K562 (cell line): ENCODE results near the gene CBY2. TPM values are rescaled to one million over a fixed set of nuclear protein-coding genes. Genes with fewer than 3 reads are reported as not detected.

Experiments
- ATAC-seq: fragments of 200-7000 bp; cut with Tn5 transposase; 3 replicates; pipeline ENCODE4 v1.9.1; 2020; ENCODE audit warnings: moderate library complexity
- BruUV-seq: library from RNA; stranded (reverse); fragments of 400-500 nt; replicated peaks from 2 replicates; lab custom pipeline; 2021; lab: Mats Ljungman, UMichigan
- CTCF ChIA-PET: fragments of 300-600 bp; formaldehyde crosslinking; extraction: SDS; loops from one replicate; lab custom pipeline; 2021; ENCODE audit warnings: low intra/inter-chr PET ratio; lab: Yijun Ruan, JAX
- POLR2A ChIA-PET: fragments of 300-600, 350-650 bp; sonication (Branson Sonifier 250); formaldehyde crosslinking; extraction: SDS; loops from one replicate; lab custom pipeline; 2021; ENCODE audit warnings: antibody characterized with exemption, inconsistent platforms; lab: Yijun Ruan, JAX
- DNase-seq, 4 experiments: peaks; one replicate each; pipeline versions ENCODE4 v3.0.0 to v3.0.0-alpha.2; 2011 to 2018; ENCODE audit warnings: low spot score in 3 of 4, mixed read lengths in 3 of 4; ENCODE audit errors: extremely low read depth in 1 of 4
- FAIRE-seq: peaks from 2 replicates; lab custom pipeline; 2011; peaks lifted over from hg19 to GRCh38; lab: Jason Lieb, UNC
- H2AFZ ChIP-seq: 2 replicates; pipeline ENCODE4 v1.6.0; 2011; ENCODE audit warnings: low read depth, low read length, control low read depth, inconsistent platforms
- H3K27ac ChIP-seq: fragments of 200-600 bp; 3 replicates; pipeline ENCODE4 v1.8.0; 2011; ENCODE audit warnings: low read depth, mild to moderate bottlenecking, control low read depth, inconsistent platforms, low read length, moderate library complexity, mixed read lengths; ENCODE audit errors: extremely low read depth
- H3K27me3 ChIP-seq, 2 experiments: fragments of 300-600 bp in 1 of 2; 2 replicates in 1 of 2; 3 replicates in 1 of 2; pipeline versions ENCODE4 v1.6.0 to v1.8.0; 2011; ENCODE audit warnings: inconsistent platforms in 2 of 2, low read length in 2 of 2, mild to moderate bottlenecking in 1 of 2, mixed read lengths in 1 of 2, moderate library complexity in 1 of 2; ENCODE audit not compliant: control insufficient read depth in 2 of 2, insufficient read depth in 2 of 2
- H3K36me3 ChIP-seq: fragments of 300-600 bp; 3 replicates; pipeline ENCODE4 v1.8.0; 2011; ENCODE audit warnings: mild to moderate bottlenecking, low read length, inconsistent platforms; ENCODE audit not compliant: control insufficient read depth, insufficient read depth
- H3K4me1 ChIP-seq, 2 experiments: fragments of 200-600 bp in 1 of 2; replicated peaks in 1 of 2; 2 replicates in 1 of 2; 3 replicates in 1 of 2; pipeline versions ENCODE4 v1.5.1 to v1.8.0; 2011; ENCODE audit warnings: inconsistent platforms in 2 of 2, low read length in 2 of 2, mild to moderate bottlenecking in 1 of 2, mixed read lengths in 1 of 2, moderate library complexity in 1 of 2; ENCODE audit not compliant: control insufficient read depth in 2 of 2, insufficient read depth in 2 of 2
- H3K4me2 ChIP-seq: 2 replicates; pipeline ENCODE4 v1.6.1; 2011; ENCODE audit warnings: low read length, control low read depth, inconsistent platforms, mixed read lengths; ENCODE audit not compliant: insufficient read depth
- H3K4me3 ChIP-seq: fragments of 200-600 bp; sonication (generic), shearing (Covaris generic); 2 replicates; pipeline ENCODE4 v1.5.1; 2016; ENCODE audit warnings: control low read depth, inconsistent platforms
- H3K79me2 ChIP-seq: fragments of 200-600 bp; 3 replicates; pipeline ENCODE4 v1.8.0; 2011; ENCODE audit warnings: low read length, inconsistent platforms; ENCODE audit not compliant: control insufficient read depth, insufficient read depth
- H3K9ac ChIP-seq, 2 experiments: 2 replicates each; pipeline versions ENCODE4 v1.6.0 to v1.6.1; 2011; ENCODE audit warnings: low read depth in 2 of 2, low read length in 2 of 2, control low read depth in 1 of 2, inconsistent platforms in 1 of 2, mild to moderate bottlenecking in 1 of 2, mixed read lengths in 1 of 2; ENCODE audit not compliant: insufficient read depth in 1 of 2
- H3K9me1 ChIP-seq: one replicate; pipeline ENCODE4 v1.6.0; 2011; ENCODE audit warnings: inconsistent platforms, mild to moderate bottlenecking, low read length, moderate library complexity; ENCODE audit not compliant: control insufficient read depth, insufficient read depth
- H3K9me3 ChIP-seq: replicated peaks from 2 replicates; pipeline ENCODE4 v1.5.1; 2011; ENCODE audit warnings: low read depth, low read length, inconsistent platforms; ENCODE audit not compliant: control insufficient read depth, insufficient read depth
- H4K20me1 ChIP-seq: replicated peaks from 2 replicates; pipeline ENCODE4 v1.6.1; 2011; ENCODE audit warnings: low read length, inconsistent platforms, mixed read lengths; ENCODE audit not compliant: control insufficient read depth, insufficient read depth
- CEBPB ChIP-seq: fragments of 450-650 bp; IDR thresholded peaks from 2 replicates; pipeline ENCODE4 v1.6.1; 2016; ENCODE audit warnings: missing genetic modification characterization, missing compliant biosample characterization
- DACH1 ChIP-seq: fragments of 450-650 bp; IDR thresholded peaks from 2 replicates; pipeline ENCODE4 v1.6.1; 2018; ENCODE audit not compliant: partially characterized antibody
- ERF ChIP-seq: fragments of 450-650 bp; formaldehyde crosslinking; IDR thresholded peaks from 2 replicates; pipeline ENCODE4 v1.4.0; 2020; ENCODE audit warnings: mild to moderate bottlenecking, mixed read lengths
- ESRRA ChIP-seq: fragments of 450-650 bp; IDR thresholded peaks from 2 replicates; pipeline ENCODE4 v1.6.1; 2014; ENCODE audit warnings: low read depth, mild to moderate bottlenecking, moderate library complexity, borderline replicate concordance
- FOXA3 ChIP-seq, 2 experiments: fragments of 450-650 bp in 1 of 2; sonication (generic) in 1 of 2; formaldehyde crosslinking; IDR thresholded peaks in 1 of 2; conservative IDR thresholded peaks in 1 of 2; 2 replicates each; pipeline versions ENCODE4 v1.4.0 to v1.8.0; 2020 to 2022; ENCODE audit warnings: mild to moderate bottlenecking in 2 of 2, missing genetic modification reagents in 1 of 2
- FOXK2 ChIP-seq, 2 experiments: fragments of 450-650 bp; IDR thresholded peaks in 1 of 2; conservative IDR thresholded peaks in 1 of 2; 2 replicates each; pipeline ENCODE4 v1.6.1; 2016; ENCODE audit warnings: low read depth in 2 of 2, mild to moderate bottlenecking in 1 of 2
- FOXP1 ChIP-seq: sonication (generic); formaldehyde crosslinking; IDR thresholded peaks from 2 replicates; pipeline ENCODE4 v1.8.0; 2022; ENCODE audit warnings: mild to moderate bottlenecking, missing genetic modification reagents
- HMGXB4 ChIP-seq: sonication (generic); formaldehyde crosslinking; IDR thresholded peaks from 2 replicates; pipeline ENCODE4 v1.8.1; 2023; ENCODE audit warnings: mild to moderate bottlenecking, missing genetic modification reagents
- HNRNPUL1 ChIP-seq: fragments of 200-400 bp; formaldehyde crosslinking; IDR thresholded peaks from 2 replicates; pipeline ENCODE4 v1.6.1; 2017; ENCODE audit warnings: low read length
- KLF1 ChIP-seq: fragments of 450-650 bp; IDR thresholded peaks from 2 replicates; pipeline ENCODE4 v1.6.1; 2016; ENCODE audit warnings: missing genetic modification characterization, missing compliant biosample characterization
- MEIS2 ChIP-seq: fragments of 450-650 bp; IDR thresholded peaks from 2 replicates; pipeline ENCODE4 v1.6.1; 2014; ENCODE audit warnings: mild to moderate bottlenecking; ENCODE audit not compliant: partially characterized antibody
- PCBP2 ChIP-seq: fragments of 200-400 bp; formaldehyde crosslinking; IDR thresholded peaks from 2 replicates; pipeline ENCODE4 v1.6.1; 2018; ENCODE audit warnings: low read length, low read depth, mild to moderate bottlenecking, moderate library complexity; ENCODE audit not compliant: poor library complexity, severe bottlenecking
- TRIM24 ChIP-seq, 2 experiments: fragments of 450-650 bp; IDR thresholded peaks; 2 replicates each; pipeline ENCODE4 v1.6.1; 2016
- ZKSCAN8 ChIP-seq: fragments of 200-800 bp; sonication (Bioruptor generic); IDR thresholded peaks from 2 replicates; pipeline ENCODE4 v1.6.1; 2016; ENCODE audit warnings: missing genetic modification characterization, missing compliant biosample characterization
- ZNF444 ChIP-seq: fragments of 250-450 bp; sonication (Bioruptor Pico); IDR thresholded peaks from 2 replicates; pipeline ENCODE4 v1.4.0; 2020; ENCODE audit warnings: mild to moderate bottlenecking, moderate library complexity
- WGBS: fragments of 100-300 bp; shearing (Covaris generic); methylation state at CpG from one replicate; pipeline ENCODE4 v1.1.6; 2016; ENCODE audit warnings: low coverage, mixed read lengths; ENCODE audit not compliant: insufficient coverage; ENCODE audit errors: missing lambda C conversion rate; 5-methylcytosine and 5-hydroxymethylcytosine counted together
- in situ Hi-C: fragments of 300-500 bp; cut with MboI; formaldehyde crosslinking; loops from 4 replicates; pipeline ENCODE4 v1.15.0; 2018; ENCODE audit warnings: inconsistent platforms, mixed read lengths
- intact Hi-C: fragments of 100-400 bp; cut with micrococcal nuclease; formaldehyde crosslinking; loops from 2 replicates; pipeline ENCODE4 v1.14.2; 2022
- polyA plus RNA-seq, 8 experiments: library from polyadenylated mRNA; depleted of rRNA in 4 of 8; stranded (reverse) in 5 of 8; unstranded in 3 of 8; fragments of >200 nt; fragmentation: Nextera tagmentation in 2 of 8; fragmentation: Illumina TruSeq in 1 of 8; extraction: Ambion mirVana in 2 of 8; extraction: Trizol in 1 of 8; gene quantifications; 2 replicates each; pipeline versions ENCODE4 v1.2.1 to v1.2.3, GENCODE V29; 2011 to 2014; ENCODE audit warnings: inconsistent platforms in 1 of 8, missing spikeins in 1 of 8
- total RNA-seq, 7 experiments: library from RNA; depleted of rRNA in 6 of 7; stranded (reverse); fragments of >200 nt in 6 of 7; fragmentation: Illumina TruSeq in 2 of 7; extraction: Trizol in 2 of 7; gene quantifications; 2 replicates each; pipeline versions ENCODE4 v1.2.1 to v1.2.3, GENCODE V29; 2011 to 2021; ENCODE audit warnings: low replicate concordance in 1 of 7
- TF ChIP-seq, protein P1 (sequence below): sonication (generic); formaldehyde crosslinking; IDR thresholded peaks from 2 replicates; pipeline ENCODE4 v1.8.1; 2023; ENCODE audit warnings: missing genetic modification reagents, mild to moderate bottlenecking, borderline replicate concordance

The CBY2 gene
- total and polyA plus RNA-seq, 9 of the 15 experiments (the other 6 are each of a cell fraction or from before 2014, with no cell fraction given) = 0.09 TPM; not detected in 8

- no TSS peak for BruUV-seq
- H3K27me3 ChIP-seq = peaks cover 0 to 15% of the 10 kb centered on the region in 2 experiments; a peak in 2 of 5 replicates
- TF ChIP-seq FOXA3 (CRISPR knock-in tag; conservative IDR thresholded peaks at IDR 0.05 in 1 of 2, IDR thresholded peaks at IDR 0.05 in 1 of 2) (peak in 1 of 2 experiments; percentile 76; a peak in 2 of 4 replicates), KLF1 (tag) (no peak), ZKSCAN8 (no peak), ZNF444 (no peak), HNRNPUL1 (no peak), FOXP1 (CRISPR knock-in tag) (no peak), HMGXB4 (CRISPR knock-in tag) (no peak), CEBPB (tag) (no peak), MEIS2 (peak; percentile 88), PCBP2 (no peak), DACH1 (no peak), ESRRA (no peak), FOXK2 (conservative IDR thresholded peaks at IDR 0.05 in 1 of 2, IDR thresholded peaks at IDR 0.05 in 1 of 2; ENCODE audit: low read depth in 2 of 2) (peak; percentile 28 to 38; a peak in 1 of 4 replicates), TRIM24 (IDR thresholded peaks at IDR 0.05) (no peak), ERF (no peak)
- TF ChIP-seq, protein P1, sequence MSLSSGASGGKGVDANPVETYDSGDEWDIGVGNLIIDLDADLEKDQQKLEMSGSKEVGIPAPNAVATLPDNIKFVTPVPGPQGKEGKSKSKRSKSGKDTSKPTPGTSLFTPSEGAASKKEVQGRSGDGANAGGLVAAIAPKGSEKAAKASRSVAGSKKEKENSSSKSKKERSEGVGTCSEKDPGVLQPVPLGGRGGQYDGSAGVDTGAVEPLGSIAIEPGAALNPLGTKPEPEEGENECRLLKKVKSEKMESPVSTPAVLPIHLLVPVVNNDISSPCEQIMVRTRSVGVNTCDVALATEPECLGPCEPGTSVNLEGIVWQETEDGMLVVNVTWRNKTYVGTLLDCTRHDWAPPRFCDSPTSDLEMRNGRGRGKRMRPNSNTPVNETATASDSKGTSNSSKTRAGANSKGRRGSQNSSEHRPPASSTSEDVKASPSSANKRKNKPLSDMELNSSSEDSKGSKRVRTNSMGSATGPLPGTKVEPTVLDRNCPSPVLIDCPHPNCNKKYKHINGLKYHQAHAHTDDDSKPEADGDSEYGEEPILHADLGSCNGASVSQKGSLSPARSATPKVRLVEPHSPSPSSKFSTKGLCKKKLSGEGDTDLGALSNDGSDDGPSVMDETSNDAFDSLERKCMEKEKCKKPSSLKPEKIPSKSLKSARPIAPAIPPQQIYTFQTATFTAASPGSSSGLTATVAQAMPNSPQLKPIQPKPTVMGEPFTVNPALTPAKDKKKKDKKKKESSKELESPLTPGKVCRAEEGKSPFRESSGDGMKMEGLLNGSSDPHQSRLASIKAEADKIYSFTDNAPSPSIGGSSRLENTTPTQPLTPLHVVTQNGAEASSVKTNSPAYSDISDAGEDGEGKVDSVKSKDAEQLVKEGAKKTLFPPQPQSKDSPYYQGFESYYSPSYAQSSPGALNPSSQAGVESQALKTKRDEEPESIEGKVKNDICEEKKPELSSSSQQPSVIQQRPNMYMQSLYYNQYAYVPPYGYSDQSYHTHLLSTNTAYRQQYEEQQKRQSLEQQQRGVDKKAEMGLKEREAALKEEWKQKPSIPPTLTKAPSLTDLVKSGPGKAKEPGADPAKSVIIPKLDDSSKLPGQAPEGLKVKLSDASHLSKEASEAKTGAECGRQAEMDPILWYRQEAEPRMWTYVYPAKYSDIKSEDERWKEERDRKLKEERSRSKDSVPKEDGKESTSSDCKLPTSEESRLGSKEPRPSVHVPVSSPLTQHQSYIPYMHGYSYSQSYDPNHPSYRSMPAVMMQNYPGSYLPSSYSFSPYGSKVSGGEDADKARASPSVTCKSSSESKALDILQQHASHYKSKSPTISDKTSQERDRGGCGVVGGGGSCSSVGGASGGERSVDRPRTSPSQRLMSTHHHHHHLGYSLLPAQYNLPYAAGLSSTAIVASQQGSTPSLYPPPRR = no peak
These were observed 19.6 kb upstream of the CBY2 start for GRCh38 chr13:45682494-45683008.

More at GRCh38 chr13:45682494-45683008, 19.6 kb upstream of the CBY2 start:
- no peaks in the 10 kb centered on the region for H3K4me1 ChIP-seq
- H3K9me3 ChIP-seq = no peaks in the 10 kb centered on the region
- intact Hi-C loops = no loop called here
- FAIRE-seq (no peak), ATAC-seq (no peak), DNase-seq (no peak)
- H4K20me1 ChIP-seq = no peaks in the 10 kb centered on the region
- ChIA-PET CTCF (no interaction called here), POLR2A (no interaction called here)
- no peak overlapping the region for H3K27ac ChIP-seq
- H3K79me2 ChIP-seq = no peaks in the 10 kb centered on the region
- H3K4me3 ChIP-seq = no peak overlapping the region
- in situ Hi-C loops = no loop called here
- no peak overlapping the region for H2AFZ ChIP-seq
- H3K4me2 ChIP-seq = no peak overlapping the region
- no peak overlapping the region for H3K9ac ChIP-seq
- H3K9me1 ChIP-seq = no peaks in the 10 kb centered on the region
- 5% methylated on average over 2 of the region's 3 CpGs for WGBS
- H3K36me3 ChIP-seq = no peaks in the 10 kb centered on the region
